Breast epithelium (tissue), 3 donors: ENCODE data around the gene GPN2.

Source experiments
- POLR2A ChIP-seq: fragments of 450-650 bp; IDR thresholded peaks from one replicate; pipeline ENCODE4 v1.6.1; 2016; ENCODE audit warnings: antibody characterized with exemption, mild to moderate bottlenecking, moderate library complexity
- POLR2AphosphoS5 ChIP-seq, 3 donors: sonication (generic); formaldehyde crosslinking; IDR thresholded peaks; one replicate each; pipeline ENCODE4 v1.6.1; 2017; ENCODE audit warnings: antibody characterized with exemption in 3 of 3
- TF ChIP-seq, protein P1 (sequence below), 3 donors: fragments of 450-650 bp; IDR thresholded peaks; one replicate each; pipeline ENCODE4 v1.5.1; 2016 to 2017; ENCODE audit warnings: antibody characterized with exemption in 3 of 3, mild to moderate bottlenecking in 3 of 3, moderate library complexity in 3 of 3

DNA sequence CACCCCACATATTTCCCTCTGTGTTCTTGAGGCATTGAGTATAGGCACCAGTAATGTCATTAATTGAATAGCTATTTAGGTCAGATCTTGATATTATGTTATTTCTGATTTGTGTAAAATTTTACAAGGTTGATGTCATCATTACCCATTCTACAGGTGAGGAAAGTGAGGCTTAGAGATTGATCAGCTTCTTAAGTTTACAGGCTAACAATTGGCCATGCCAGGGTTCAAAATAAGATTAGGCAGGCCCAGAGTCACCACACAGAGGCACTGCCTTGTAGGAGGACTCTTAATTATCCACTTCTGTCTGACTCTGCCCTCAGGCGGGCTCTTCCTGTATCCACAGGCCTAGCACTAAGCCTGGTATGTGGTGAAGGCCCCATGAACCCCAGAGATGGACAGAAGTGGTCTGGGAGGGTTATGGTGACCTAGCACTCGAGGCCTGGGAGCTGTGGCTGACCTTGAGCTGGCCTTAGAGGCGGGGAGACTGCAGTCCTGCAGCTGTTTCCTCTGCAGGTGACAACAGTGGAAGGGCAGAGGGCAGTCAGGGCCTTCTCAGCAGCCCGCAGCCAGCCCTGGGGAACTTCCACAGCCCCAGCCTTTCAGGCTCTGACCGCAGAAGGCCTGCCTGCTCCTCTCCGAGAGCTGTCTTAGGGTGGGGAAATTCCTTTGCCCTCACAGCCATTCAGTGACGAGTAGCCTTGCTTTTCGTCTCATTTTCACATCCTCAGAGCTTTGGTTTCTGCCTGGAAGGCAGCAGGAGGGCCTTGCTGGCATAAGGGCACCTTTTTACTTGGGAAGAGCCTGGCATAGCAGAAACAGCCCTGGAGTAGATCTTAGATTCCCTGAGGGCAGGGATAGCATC lies 51.4 kb downstream of the GPN2 start:
- TF ChIP-seq, protein P1, sequence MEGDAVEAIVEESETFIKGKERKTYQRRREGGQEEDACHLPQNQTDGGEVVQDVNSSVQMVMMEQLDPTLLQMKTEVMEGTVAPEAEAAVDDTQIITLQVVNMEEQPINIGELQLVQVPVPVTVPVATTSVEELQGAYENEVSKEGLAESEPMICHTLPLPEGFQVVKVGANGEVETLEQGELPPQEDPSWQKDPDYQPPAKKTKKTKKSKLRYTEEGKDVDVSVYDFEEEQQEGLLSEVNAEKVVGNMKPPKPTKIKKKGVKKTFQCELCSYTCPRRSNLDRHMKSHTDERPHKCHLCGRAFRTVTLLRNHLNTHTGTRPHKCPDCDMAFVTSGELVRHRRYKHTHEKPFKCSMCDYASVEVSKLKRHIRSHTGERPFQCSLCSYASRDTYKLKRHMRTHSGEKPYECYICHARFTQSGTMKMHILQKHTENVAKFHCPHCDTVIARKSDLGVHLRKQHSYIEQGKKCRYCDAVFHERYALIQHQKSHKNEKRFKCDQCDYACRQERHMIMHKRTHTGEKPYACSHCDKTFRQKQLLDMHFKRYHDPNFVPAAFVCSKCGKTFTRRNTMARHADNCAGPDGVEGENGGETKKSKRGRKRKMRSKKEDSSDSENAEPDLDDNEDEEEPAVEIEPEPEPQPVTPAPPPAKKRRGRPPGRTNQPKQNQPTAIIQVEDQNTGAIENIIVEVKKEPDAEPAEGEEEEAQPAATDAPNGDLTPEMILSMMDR (IDR thresholded peaks at IDR 0.05) = no peak
- TF ChIP-seq POLR2A (no peak), POLR2AphosphoS5 (IDR thresholded peaks at IDR 0.05) (no peak)
